HFF-Myc (cell line): ENCODE measurements around the gene AMPH.
A peak's percentile ranks its signal among the peaks of the same experiment; 100 is the strongest.
"Not testable (repeated sequence)": the region's sequence is repeated elsewhere in the genome, so short reads cannot be mapped to it uniquely, and the experiment has no call there.

Experiments used
- DNase-seq: peaks from one replicate; pipeline ENCODE4 v3.0.0-alpha.2; 2011; ENCODE audit warnings: low read depth; ENCODE audit errors: extremely low read depth
- H3K4me3 ChIP-seq: replicated peaks from 2 replicates; pipeline ENCODE4 v1.5.1; 2011; ENCODE audit warnings: low read depth, mild to moderate bottlenecking, control low read depth, low read length
- TF ChIP-seq, protein P1 (sequence below): IDR thresholded peaks from 2 replicates; pipeline ENCODE4 v1.5.1; 2012; ENCODE audit warnings: mild to moderate bottlenecking, low read depth, low read length, control low read depth; ENCODE audit errors: missing control alignments

AMPH gene

DNA sequence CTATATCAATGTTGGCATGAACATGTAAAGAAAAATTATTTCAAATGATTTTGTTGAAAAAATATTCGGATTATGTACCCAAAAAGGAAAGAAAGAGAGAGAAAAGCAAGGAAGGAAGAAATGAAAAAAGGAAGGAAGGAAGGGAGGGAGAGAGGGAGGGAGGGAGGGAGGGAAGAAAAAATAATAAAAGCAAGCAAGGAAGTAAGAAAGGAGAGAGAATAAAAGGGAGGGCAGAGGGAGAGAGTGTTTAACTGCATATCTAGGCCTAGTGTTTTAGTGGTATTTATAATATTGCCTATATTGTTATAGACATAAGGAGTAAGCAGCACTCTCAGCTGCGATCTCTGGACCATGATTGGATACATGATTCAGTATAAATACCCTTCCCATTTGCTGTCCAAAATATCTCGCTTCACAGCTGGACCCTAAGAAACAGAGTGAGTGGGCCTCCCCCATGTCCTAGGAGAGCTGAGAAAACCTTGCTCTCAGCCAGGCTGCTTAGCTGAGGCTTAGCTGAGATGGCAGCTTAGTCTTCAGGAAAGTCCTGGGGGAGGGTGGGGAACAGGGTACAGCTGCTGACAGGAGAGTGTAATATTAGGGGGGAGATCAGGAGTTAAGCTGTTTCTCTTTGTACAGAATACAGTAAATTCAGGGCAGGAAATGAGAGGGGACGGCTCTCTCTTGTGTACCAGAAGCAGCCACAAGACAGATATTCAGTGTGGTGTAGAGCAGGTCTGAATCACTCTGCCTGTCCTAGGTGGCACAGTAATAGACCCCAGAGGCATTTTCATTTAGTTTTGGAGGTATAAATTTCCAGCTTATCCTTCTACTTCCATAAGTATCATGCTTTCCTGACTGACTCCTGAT is 291.0 kb downstream of the AMPH start:
- TF ChIP-seq, protein P1, sequence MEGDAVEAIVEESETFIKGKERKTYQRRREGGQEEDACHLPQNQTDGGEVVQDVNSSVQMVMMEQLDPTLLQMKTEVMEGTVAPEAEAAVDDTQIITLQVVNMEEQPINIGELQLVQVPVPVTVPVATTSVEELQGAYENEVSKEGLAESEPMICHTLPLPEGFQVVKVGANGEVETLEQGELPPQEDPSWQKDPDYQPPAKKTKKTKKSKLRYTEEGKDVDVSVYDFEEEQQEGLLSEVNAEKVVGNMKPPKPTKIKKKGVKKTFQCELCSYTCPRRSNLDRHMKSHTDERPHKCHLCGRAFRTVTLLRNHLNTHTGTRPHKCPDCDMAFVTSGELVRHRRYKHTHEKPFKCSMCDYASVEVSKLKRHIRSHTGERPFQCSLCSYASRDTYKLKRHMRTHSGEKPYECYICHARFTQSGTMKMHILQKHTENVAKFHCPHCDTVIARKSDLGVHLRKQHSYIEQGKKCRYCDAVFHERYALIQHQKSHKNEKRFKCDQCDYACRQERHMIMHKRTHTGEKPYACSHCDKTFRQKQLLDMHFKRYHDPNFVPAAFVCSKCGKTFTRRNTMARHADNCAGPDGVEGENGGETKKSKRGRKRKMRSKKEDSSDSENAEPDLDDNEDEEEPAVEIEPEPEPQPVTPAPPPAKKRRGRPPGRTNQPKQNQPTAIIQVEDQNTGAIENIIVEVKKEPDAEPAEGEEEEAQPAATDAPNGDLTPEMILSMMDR = no peak
- no peak for DNase-seq
- H3K4me3 ChIP-seq = no peak overlapping the region

GRCh38 chr7:38336148-38336515 is 295.0 kb downstream of the AMPH start:
- DNase-seq, H3K4me3 ChIP-seq: not testable (repeated sequence)

GRCh38 chr7:38335492-38336147 is 295.6 kb downstream of the AMPH start:
- TF ChIP-seq, protein P1 = peak; percentile 100
- DNase-seq = peak; percentile 64
- H3K4me3 ChIP-seq = no peak overlapping the region

GRCh38 chr7:38335128-38335491 is 296.1 kb downstream of the AMPH start:
- no peak for DNase-seq
- no peak overlapping the region for H3K4me3 ChIP-seq
- TF ChIP-seq, protein P1 = no peak

DNA sequence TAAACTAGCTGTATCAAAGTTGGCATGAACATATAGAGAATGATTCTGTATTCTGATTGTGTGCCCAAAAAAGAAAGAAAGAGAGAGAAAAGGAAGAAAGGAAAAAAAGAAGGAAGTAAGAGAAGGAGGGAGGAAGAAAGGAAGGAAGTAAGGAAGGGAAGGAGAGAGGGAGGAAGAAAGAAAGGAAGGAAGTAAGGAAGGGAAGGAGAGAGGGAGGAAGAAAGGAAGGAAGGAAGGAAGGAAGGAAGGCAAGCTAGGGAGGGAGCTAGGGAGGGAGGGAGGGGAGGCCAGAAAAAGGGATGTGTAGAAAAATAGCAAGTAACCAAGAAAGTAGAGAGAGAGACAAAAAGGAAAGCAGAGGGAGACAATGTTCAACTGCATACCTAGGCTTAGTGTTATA is 297.0 kb downstream of the AMPH start:
- no peak for DNase-seq
- TF ChIP-seq, protein P1 = no peak
- no peak overlapping the region for H3K4me3 ChIP-seq
